Neural progenitor cell (in vitro differentiated cells): ENCODE measurements around the gene GALNS. TPM values are rescaled to one million over a fixed set of nuclear protein-coding genes. Genes with fewer than 3 reads are reported as not detected.

ENCODE experiments used
- DNase-seq: peaks from one replicate; pipeline ENCODE4 v3.0.0-alpha.2; 2016; ENCODE audit warnings: low spot score
- H2AFZ ChIP-seq: fragments of 200-600 bp; sonication (generic); replicated peaks from 2 replicates; pipeline ENCODE4 v1.6.1; 2016; ENCODE audit warnings: antibody characterized with exemption
- H3F3A ChIP-seq: fragments of 200-600 bp; sonication (generic); 2 replicates; pipeline ENCODE4 v1.6.1; 2016; ENCODE audit warnings: antibody characterized with exemption, low read depth
- H3K27ac ChIP-seq: fragments of 200-600 bp; sonication (generic); 2 replicates; pipeline ENCODE4 v1.5.1; 2016; ENCODE audit warnings: mild to moderate bottlenecking
- H3K27me3 ChIP-seq: fragments of 200-600 bp; sonication (generic); 2 replicates; pipeline ENCODE4 v1.6.1; 2016; ENCODE audit warnings: mild to moderate bottlenecking, moderate library complexity
- H3K36me3 ChIP-seq: fragments of 200-600 bp; sonication (generic); 2 replicates; pipeline ENCODE4 v1.5.1; 2016
- H3K4me1 ChIP-seq: fragments of 200-600 bp; sonication (generic); 2 replicates; pipeline ENCODE4 v1.6.1; 2016; ENCODE audit warnings: mixed run types
- H3K4me2 ChIP-seq: fragments of 200-600 bp; sonication (generic); 2 replicates; pipeline ENCODE4 v1.6.1; 2016
- H3K4me3 ChIP-seq: fragments of 200-600 bp; sonication (generic); 2 replicates; pipeline ENCODE4 v1.5.1; 2016
- H3K79me2 ChIP-seq: fragments of 200-600 bp; sonication (generic); 2 replicates; pipeline ENCODE4 v1.6.1; 2016; ENCODE audit warnings: low read depth
- H3K9ac ChIP-seq: fragments of 200-600 bp; sonication (generic); 2 replicates; pipeline ENCODE4 v1.6.1; 2016
- H3K9me3 ChIP-seq: fragments of 200-600 bp; sonication (generic); 2 replicates; pipeline ENCODE4 v1.5.1; 2016; ENCODE audit warnings: low read depth
- H4K20me1 ChIP-seq: fragments of 200-600 bp; sonication (generic); 2 replicates; pipeline ENCODE4 v1.6.1; 2016; ENCODE audit warnings: low read depth
- H3K27ac Mint-ChIP-seq: 3 replicates; pipeline ENCODE4 v1.8.0; 2021; ENCODE audit warnings: mixed read lengths
- H3K27me3 Mint-ChIP-seq: 2 replicates; pipeline ENCODE4 v1.8.0; 2022; ENCODE audit warnings: low read depth, mild to moderate bottlenecking, inconsistent platforms, moderate library complexity, mixed read lengths; ENCODE audit not compliant: insufficient read depth
- H3K36me3 Mint-ChIP-seq: 3 replicates; pipeline ENCODE4 v1.8.0; 2021; ENCODE audit warnings: mixed read lengths
- H3K4me1 Mint-ChIP-seq: 3 replicates; pipeline ENCODE4 v1.8.0; 2021; ENCODE audit warnings: mixed read lengths
- H3K4me3 Mint-ChIP-seq: 3 replicates; pipeline ENCODE4 v1.8.0; 2021; ENCODE audit warnings: mild to moderate bottlenecking, moderate library complexity, mixed read lengths
- H3K9me3 Mint-ChIP-seq: 3 replicates; pipeline ENCODE4 v1.8.0; 2020; ENCODE audit warnings: mixed read lengths
- CTCF ChIP-seq: fragments of 200-600 bp; sonication (generic); IDR thresholded peaks from 2 replicates; pipeline ENCODE4 v1.5.1; 2017; ENCODE audit warnings: antibody characterized with exemption, mild to moderate bottlenecking
- EZH2 ChIP-seq: fragments of 200-600 bp; sonication (generic); IDR thresholded peaks from 2 replicates; pipeline ENCODE4 v1.6.1; 2017; ENCODE audit warnings: antibody characterized with exemption, mild to moderate bottlenecking, moderate library complexity
- EZH2phosphoT487 ChIP-seq: fragments of 200-600 bp; sonication (generic); IDR thresholded peaks from 2 replicates; pipeline ENCODE4 v1.6.1; 2017; ENCODE audit warnings: antibody characterized with exemption
- total RNA-seq: library from RNA; depleted of rRNA; stranded (reverse); fragments of >200 nt; gene quantifications from 2 replicates; pipeline ENCODE4 v1.2.3, GENCODE V29; 2015; ENCODE audit warnings: low replicate concordance

The GALNS gene
- total RNA-seq, 1 donor from 2014 or later, result 5.0 TPM

- Histone ChIP-seq H3K4me2 (no peak overlapping the region), H3K36me3 (no peaks in the 10 kb centered on the region), H3K79me2 (no peaks in the 10 kb centered on the region), H3K9ac (no peak overlapping the region), H4K20me1 (no peaks in the 10 kb centered on the region), H3K4me1 (peaks cover 8% of the 10 kb centered on the region), H3K9me3 (no peaks in the 10 kb centered on the region), H3K27me3 (no peaks in the 10 kb centered on the region), H2AFZ (no peak overlapping the region), H3F3A (no peaks in the 10 kb centered on the region), H3K4me3 (no peak overlapping the region), H3K27ac (no peak overlapping the region)
- no peak for DNase-seq
- Mint-ChIP-seq H3K27ac (no peak overlapping the region), H3K4me3 (no peak overlapping the region), H3K4me1 (peaks cover 8% of the 10 kb centered on the region), H3K9me3 (no peaks in the 10 kb centered on the region), H3K27me3 (peaks cover 4% of the 10 kb centered on the region), H3K36me3 (no peaks in the 10 kb centered on the region)
- no peak for TF ChIP-seq EZH2phosphoT487
- TF ChIP-seq EZH2, result no peak
- TF ChIP-seq CTCF, result peak; percentile 12
Observed at GRCh38 chr16:88901718-88902337, 45.1 kb upstream of the GALNS start.

- H3K4me1 Mint-ChIP-seq, result peaks cover 2% of the 10 kb centered on the region
- no peaks in the 10 kb centered on the region for H3K9me3 Mint-ChIP-seq
- H3K4me1 ChIP-seq, result peaks cover 8% of the 10 kb centered on the region
- no peak overlapping the region for H3K27ac ChIP-seq
- no peaks in the 10 kb centered on the region for H3K36me3 Mint-ChIP-seq
- H3K4me3 ChIP-seq, result no peak overlapping the region
- H3K9me3 ChIP-seq, result no peaks in the 10 kb centered on the region
- H3K27me3 Mint-ChIP-seq, result no peaks in the 10 kb centered on the region
- H3F3A ChIP-seq, result no peaks in the 10 kb centered on the region
- H3K4me3 Mint-ChIP-seq, result no peak overlapping the region
- no peak overlapping the region for H3K27ac Mint-ChIP-seq
- no peaks in the 10 kb centered on the region for H3K36me3 ChIP-seq
- no peak overlapping the region for H3K4me2 ChIP-seq
- no peak overlapping the region for H3K9ac ChIP-seq
- no peaks in the 10 kb centered on the region for H3K27me3 ChIP-seq
- H4K20me1 ChIP-seq, result no peaks in the 10 kb centered on the region
- TF ChIP-seq CTCF (no peak), EZH2 (no peak)
- DNase-seq, result no peak
- H3K79me2 ChIP-seq, result no peaks in the 10 kb centered on the region
- no peak overlapping the region for H2AFZ ChIP-seq
Observed at GRCh38 chr16:88900662-88901052, 43.9 kb upstream of the GALNS start.

- Mint-ChIP-seq H3K27me3 (no peaks in the 10 kb centered on the region), H3K4me1 (peaks cover 2% of the 10 kb centered on the region), H3K36me3 (no peaks in the 10 kb centered on the region), H3K27ac (no peak overlapping the region), H3K4me3 (no peak overlapping the region), H3K9me3 (no peaks in the 10 kb centered on the region)
- H3K9me3 ChIP-seq, result no peaks in the 10 kb centered on the region
- H3K4me2 ChIP-seq, result no peak overlapping the region
- H3K27ac ChIP-seq, result no peak overlapping the region
- H2AFZ ChIP-seq, result no peak overlapping the region
- no peak overlapping the region for H3K9ac ChIP-seq
- H3K27me3 ChIP-seq, result no peaks in the 10 kb centered on the region
- peaks cover 8% of the 10 kb centered on the region for H3K4me1 ChIP-seq
- no peak overlapping the region for H3K4me3 ChIP-seq
- H3K36me3 ChIP-seq, result no peaks in the 10 kb centered on the region
- TF ChIP-seq EZH2phosphoT487, result no peak
- TF ChIP-seq CTCF, result no peak
- no peak for TF ChIP-seq EZH2
- H4K20me1 ChIP-seq, result no peaks in the 10 kb centered on the region
- H3F3A ChIP-seq, result no peaks in the 10 kb centered on the region
- H3K79me2 ChIP-seq, result no peaks in the 10 kb centered on the region
- DNase-seq, result no peak
Observed at GRCh38 chr16:88899901-88900661, 43.3 kb upstream of the GALNS start.
